Uterus (tissue), 2 donors: ENCODE results near the gene RGS14.

ENCODE experiments used
- CTCF ChIP-seq, 4 experiments: fragments of 200-600 bp in 2 of 4; fragments of 450-650 bp in 2 of 4; sonication (generic) in 2 of 4; IDR thresholded peaks; one replicate each; pipeline ENCODE4 v1.5.1; 2016 to 2019; ENCODE audit warnings: antibody characterized with exemption in 4 of 4, mild to moderate bottlenecking in 2 of 4, moderate library complexity in 1 of 4
- POLR2A ChIP-seq, 2 donors: fragments of 450-650 bp; IDR thresholded peaks; one replicate each; pipeline ENCODE4 v1.6.1; 2016; ENCODE audit warnings: antibody characterized with exemption in 2 of 2, mild to moderate bottlenecking in 1 of 2, moderate library complexity in 1 of 2

- no peak for TF ChIP-seq CTCF (IDR thresholded peaks at IDR 0.05)
- no peak for TF ChIP-seq POLR2A (IDR thresholded peaks at IDR 0.05)
Measured at GRCh38 chr5:177362292-177362609, 4.5 kb downstream of the RGS14 start.
